Caki2 (cell line): ENCODE measurements around the gene LAMTOR1. TPM values are rescaled to one million over a fixed set of nuclear protein-coding genes. Genes with fewer than 3 reads are reported as not detected.
"Not testable (repeated sequence)": the region's sequence is repeated elsewhere in the genome, so short reads cannot be mapped to it uniquely, and the experiment has no call there.

Source experiments
- DNase-seq: peaks from one replicate; pipeline ENCODE4 v3.0.0-alpha.2; 2015; ENCODE audit warnings: low read depth
- in situ Hi-C: cut with HindIII; loops from 2 replicates; pipeline ENCODE4 v1.10.0; 2016; ENCODE audit warnings: low sequenced_read_pairs, low pct_unique_long_range_greater_than_20kb, mixed read lengths
- total RNA-seq: library from RNA; depleted of rRNA; stranded (reverse); fragments of >200 nt; shearing (Covaris generic); gene quantifications from 2 replicates; pipeline ENCODE4 v1.2.3, GENCODE V29; 2014; ENCODE audit warnings: low replicate concordance; rRNA removed

LAMTOR1 gene
- 90.8 and 117 TPM in 2 replicates for total RNA-seq

DNA sequence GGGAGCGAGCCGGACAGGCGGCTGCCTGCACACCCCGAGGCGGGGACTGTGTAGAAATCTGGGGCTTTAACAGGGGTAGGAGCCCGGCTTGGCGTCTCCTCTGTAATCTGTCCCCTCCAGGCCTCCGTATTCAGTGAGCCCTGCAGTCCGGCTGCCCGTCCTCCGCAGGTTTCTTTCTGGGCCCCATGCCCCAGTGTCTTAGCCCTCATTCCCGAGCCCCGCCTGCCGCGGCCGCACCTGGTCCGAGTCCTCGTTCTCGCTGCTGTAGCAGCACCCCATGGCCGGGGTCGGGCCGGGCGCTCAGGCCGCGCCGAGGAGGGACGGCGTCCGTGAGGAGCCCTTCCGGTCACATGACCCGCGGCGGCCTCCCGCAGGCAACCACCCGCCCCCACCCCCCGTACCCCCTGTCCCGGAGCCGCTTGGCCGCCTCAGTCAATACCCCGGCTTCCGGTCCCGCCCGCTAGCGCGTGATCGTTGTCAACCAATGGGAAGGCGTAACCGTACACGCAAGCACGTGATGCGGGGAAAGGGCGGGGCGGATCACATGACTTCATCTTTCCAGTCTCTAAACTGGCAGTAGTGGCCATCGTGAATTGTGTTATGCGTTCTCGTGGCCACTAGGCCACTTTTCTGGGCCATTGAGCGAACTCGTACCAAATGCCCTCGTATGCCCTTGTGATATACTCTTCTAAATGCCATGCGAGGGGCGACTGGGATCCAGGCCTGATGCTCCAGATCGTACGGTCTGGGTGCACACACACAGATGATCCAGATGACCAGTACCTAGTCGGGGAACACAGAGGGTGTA lies at the start of gene LAMTOR1:
LAMTOR1 (minus strand) TSS at position 352 of the 808 bp plus-strand sequence; CDS start at position 279, 73 bp downstream.
- peak; percentile 91 for DNase-seq
- in situ Hi-C loops: no loop called here

GRCh38 chr11:72150882-72151281 lies 47.8 kb upstream of the LAMTOR1 start:
- in situ Hi-C loops: no loop called here

DNA sequence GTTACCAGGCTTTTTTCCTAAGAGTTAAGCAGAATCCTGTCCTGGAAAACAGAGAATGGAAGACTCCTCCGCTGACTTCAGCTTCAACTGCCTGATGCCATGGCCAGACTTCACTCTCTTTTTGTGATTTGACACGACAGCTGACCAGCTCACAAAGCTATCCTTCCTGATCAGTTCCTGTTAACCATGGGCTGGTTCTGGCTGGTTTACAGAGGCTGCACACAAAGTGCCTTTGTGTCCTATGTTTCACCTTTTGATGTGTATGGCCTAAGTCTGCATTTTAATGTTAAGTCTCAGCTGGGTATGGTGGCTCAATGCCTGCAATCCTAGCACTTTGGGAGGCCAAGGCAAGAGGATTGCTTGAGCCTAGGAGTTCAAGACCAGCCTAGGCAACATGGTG lies 43.5 kb upstream of the LAMTOR1 start:
- in situ Hi-C loops: no loop called here
- no peak for DNase-seq

More at GRCh38 chr11:72150882-72151281, 47.8 kb upstream of the LAMTOR1 start:
- no peak for DNase-seq

GRCh38 chr11:72144807-72145565 lies 41.9 kb upstream of the LAMTOR1 start:
- peak; percentile 78 for DNase-seq
- in situ Hi-C loops: no loop called here

- in situ Hi-C loops, DNase-seq: not testable (repeated sequence)
Observed at GRCh38 chr11:72142543-72142942, 39.4 kb upstream of the LAMTOR1 start.

GRCh38 chr11:72142086-72142485 lies 39.0 kb upstream of the LAMTOR1 start:
- DNase-seq, in situ Hi-C loops: not testable (repeated sequence)

DNA sequence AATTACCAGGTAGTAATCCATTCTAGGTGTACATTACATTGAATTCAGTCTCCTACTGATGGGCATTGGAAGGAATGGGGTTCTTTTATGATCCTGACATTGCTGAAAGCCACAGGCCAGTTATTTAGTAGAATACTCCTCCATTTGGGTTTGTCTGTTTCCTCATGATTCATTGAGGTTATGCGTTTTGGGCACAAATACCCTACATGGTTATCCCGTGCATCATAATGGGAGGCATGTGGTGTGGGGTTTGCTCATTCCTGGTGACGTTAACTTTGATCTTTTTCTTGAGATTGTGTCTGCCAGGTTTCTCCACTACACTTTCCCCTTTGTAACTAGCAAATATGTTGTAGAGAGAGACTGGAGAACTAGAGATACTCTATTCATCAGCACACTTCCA lies 38.0 kb upstream of the LAMTOR1 start:
- DNase-seq: no peak
- in situ Hi-C loops: no loop called here

- no peak for DNase-seq
- in situ Hi-C loops: no loop called here
Observed at GRCh38 chr11:72140661-72141060, 37.6 kb upstream of the LAMTOR1 start.

DNA sequence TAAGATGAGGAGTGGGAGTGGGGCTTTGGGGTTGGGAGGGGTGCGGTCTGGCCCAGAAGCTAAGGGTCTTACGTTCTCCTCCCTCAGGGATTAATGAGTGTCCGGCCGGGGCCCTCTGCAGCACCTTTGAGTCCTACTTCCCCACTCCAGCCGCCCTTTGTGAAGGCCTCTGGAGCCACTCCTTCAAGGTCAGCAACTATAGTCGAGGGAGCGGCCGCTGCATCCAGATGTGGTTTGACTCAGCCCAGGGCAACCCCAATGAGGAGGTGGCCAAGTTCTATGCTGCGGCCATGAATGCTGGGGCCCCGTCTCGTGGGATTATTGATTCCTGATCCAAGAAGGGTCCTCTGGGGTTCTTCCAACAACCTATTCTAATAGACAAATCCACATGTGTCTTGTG lies 36.4 kb upstream of the LAMTOR1 start:
- in situ Hi-C loops: no loop called here
- no peak for DNase-seq

DNA sequence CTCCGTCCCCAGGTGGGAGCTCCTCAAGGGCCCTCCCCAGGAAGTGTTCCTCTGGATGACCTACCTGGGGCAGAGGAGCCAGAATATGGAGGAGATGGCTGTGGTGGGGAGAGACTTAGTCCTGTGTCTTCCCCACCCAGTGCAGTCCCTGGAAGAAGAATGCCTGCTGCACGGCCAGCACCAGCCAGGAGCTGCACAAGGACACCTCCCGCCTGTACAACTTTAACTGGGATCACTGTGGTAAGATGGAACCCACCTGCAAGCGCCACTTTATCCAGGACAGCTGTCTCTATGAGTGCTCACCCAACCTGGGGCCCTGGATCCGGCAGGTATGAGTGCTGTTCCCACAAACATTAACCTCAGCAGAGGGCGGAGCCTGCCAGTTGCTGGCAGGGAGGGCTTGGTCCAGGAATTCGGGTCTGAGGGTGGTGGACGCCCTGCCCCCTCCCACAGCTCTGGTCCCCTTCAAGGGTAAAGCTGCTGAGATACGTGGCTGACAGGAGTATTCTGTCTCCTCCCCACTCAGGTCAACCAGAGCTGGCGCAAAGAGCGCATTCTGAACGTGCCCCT lies 35.8 kb upstream of the LAMTOR1 start:
- in situ Hi-C loops: no loop called here
- no peak for DNase-seq

DNA sequence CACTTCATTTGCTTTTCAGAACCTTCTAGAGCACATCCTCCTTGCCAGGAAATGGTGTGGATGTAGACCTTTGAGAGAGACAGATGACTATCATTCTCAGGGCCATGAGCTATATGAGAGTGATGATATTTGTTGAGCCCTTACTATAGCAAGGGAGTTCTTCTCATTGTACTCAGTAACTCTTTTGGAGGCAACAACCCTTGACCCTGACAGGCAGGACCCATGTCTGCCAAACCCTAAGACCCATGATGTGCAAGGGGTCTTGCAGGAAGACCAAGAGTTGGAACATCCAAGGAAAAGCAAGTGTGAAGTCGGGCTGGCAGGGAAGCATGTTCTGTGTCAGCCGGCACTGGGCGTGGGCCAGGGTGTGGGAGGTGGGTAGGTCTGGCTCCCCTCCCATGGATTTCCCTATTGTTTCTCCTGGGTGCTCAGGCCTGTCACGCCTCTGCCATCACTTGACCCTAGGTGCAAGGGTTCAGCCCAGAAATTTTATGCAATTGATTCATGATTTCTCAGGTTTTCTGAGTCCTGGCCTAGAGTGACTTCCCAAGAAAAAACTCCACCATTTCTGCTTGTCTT lies 33.7 kb upstream of the LAMTOR1 start:
- in situ Hi-C loops: no loop called here

GRCh38 chr11:72135891-72136683 lies 33.0 kb upstream of the LAMTOR1 start:
- in situ Hi-C loops: no loop called here
- DNase-seq: peak; percentile 40

More for the DNA sequence above, 33.7 kb upstream of the LAMTOR1 start:
- DNase-seq: peak; percentile 8

GRCh38 chr11:72135473-72135872 lies 32.4 kb upstream of the LAMTOR1 start, which contains the start of gene FOLR3:
FOLR3 (plus strand) TSS chr11:72135725; CDS start chr11:72135953, 228 bp downstream.
- DNase-seq, in situ Hi-C loops: not testable (repeated sequence)

GRCh38 chr11:72132646-72133045 lies 29.5 kb upstream of the LAMTOR1 start:
- DNase-seq: no peak
- in situ Hi-C loops: no loop called here

DNA sequence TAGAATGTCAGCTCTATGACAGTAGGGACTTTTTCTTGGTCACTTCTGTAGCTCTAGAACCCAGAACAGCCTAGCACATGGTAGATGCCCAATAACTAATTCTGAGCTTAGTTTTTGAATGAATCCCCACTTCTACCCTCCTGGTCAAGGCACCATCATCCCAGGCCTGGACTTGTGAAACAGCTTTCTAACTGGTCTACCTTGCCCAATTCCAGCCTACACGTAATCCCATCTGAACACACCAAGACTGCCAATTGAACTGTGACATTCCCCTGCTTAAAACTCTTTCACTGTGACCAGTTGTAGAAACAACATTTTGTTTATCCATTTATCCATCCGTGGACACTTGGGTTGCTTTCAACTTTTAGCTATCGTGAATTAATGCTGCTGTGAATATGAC lies 26.3 kb upstream of the LAMTOR1 start:
- in situ Hi-C loops: no loop called here
- DNase-seq: no peak

DNA sequence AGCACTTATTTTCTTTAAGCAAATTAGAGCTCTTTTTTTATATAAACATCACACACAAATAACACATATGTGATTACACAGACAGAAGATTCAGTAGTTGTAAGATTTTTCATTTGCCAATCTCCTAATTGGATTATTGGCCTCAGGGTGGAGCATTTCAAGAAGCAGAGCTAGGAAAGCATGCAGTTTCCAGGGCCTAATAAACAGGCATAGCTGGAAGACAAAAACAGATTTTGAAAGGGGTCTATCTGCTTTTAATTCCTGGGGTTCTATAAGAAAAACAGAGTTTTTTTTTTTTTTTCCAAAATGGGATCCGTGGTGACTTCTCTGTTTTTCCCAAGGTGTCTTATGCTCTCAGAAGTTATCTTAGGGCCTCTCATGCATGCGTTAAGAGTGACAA lies 24.8 kb upstream of the LAMTOR1 start:
- in situ Hi-C loops: no loop called here
- DNase-seq: no peak

- no peak for DNase-seq
- in situ Hi-C loops: no loop called here
Observed at GRCh38 chr11:72125956-72126355, 22.9 kb upstream of the LAMTOR1 start.

DNA sequence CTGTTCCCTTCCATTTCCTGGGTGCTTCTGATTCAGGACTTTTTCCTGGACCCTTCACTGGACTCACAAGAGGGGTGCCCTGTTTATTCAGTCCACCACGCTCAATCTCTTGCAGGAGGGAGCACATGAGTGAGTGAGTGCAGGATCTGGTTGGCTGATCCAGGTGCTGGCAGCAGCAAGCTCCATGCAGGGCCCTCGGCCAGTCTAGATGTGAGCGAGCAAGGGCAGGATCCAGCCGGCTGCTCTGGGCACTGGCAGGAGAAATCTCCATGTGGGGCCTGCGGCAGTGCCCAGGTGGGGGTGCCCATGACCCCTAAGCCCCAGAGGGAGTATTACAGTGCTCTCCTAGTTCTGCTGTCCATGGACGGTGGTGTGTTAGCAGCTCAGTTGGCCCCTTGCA lies 20.9 kb upstream of the LAMTOR1 start:
- no peak for DNase-seq
- in situ Hi-C loops: no loop called here
